GM12878 (cell line): Measurements from ENCODE around the gene NFYC.

ENCODE experiments used
- BCL3 ChIP-seq: IDR thresholded peaks from 2 replicates; pipeline ENCODE4 v1.6.1; 2011; ENCODE audit warnings: borderline replicate concordance, low read depth, mild to moderate bottlenecking, moderate library complexity, low read length; ENCODE audit not compliant: insufficient read depth, poor library complexity, severe bottlenecking
- CEBPB ChIP-seq, 2 experiments: fragments of 150-350 bp in 1 of 2; IDR thresholded peaks; 2 replicates each; pipeline ENCODE4 v1.6.1; 2012 to 2014; ENCODE audit warnings: low read depth in 2 of 2, low read length in 2 of 2, borderline replicate concordance in 1 of 2, inconsistent platforms in 1 of 2
- CREM ChIP-seq: IDR thresholded peaks from 2 replicates; pipeline ENCODE4 v1.6.1; 2014; ENCODE audit warnings: antibody characterized with exemption, low read depth
- CTCF ChIP-seq, 3 experiments: IDR thresholded peaks in 2 of 3; conservative IDR thresholded peaks in 1 of 3; 2 replicates each; pipeline ENCODE4 v1.5.1; 2011; ENCODE audit warnings: low read depth in 3 of 3, low read length in 3 of 3, mild to moderate bottlenecking in 3 of 3, control low read depth in 2 of 3, moderate library complexity in 2 of 3, inconsistent platforms in 1 of 3, mixed read lengths in 1 of 3; ENCODE audit not compliant: control insufficient read depth in 2 of 3, insufficient read depth in 1 of 3; ENCODE audit errors: extremely low read depth in 1 of 3
- FOXM1 ChIP-seq: IDR thresholded peaks from 2 replicates; pipeline ENCODE4 v1.6.1; 2012; ENCODE audit warnings: low read depth, mild to moderate bottlenecking, inconsistent platforms, low read length, moderate library complexity
- KDM1A ChIP-seq: fragments of 200-600 bp; sonication (generic); IDR thresholded peaks from 2 replicates; pipeline ENCODE4 v1.6.1; 2016; ENCODE audit warnings: borderline replicate concordance
- NRF1 ChIP-seq: conservative IDR thresholded peaks from 2 replicates; pipeline ENCODE4 v1.6.1; 2011; ENCODE audit warnings: mild to moderate bottlenecking, low read depth, low read length, improper control_type of control experiment
- POLR2A ChIP-seq: IDR thresholded peaks from 2 replicates; pipeline ENCODE4 v1.6.1; 2011; ENCODE audit warnings: low read depth, mild to moderate bottlenecking, low read length
- TAF1 ChIP-seq: IDR thresholded peaks from 2 replicates; pipeline ENCODE4 v1.6.1; 2011; ENCODE audit warnings: mild to moderate bottlenecking, low read depth, low read length, borderline replicate concordance
- TCF12 ChIP-seq: IDR thresholded peaks from 2 replicates; pipeline ENCODE4 v1.6.1; 2011; ENCODE audit warnings: low read depth, mild to moderate bottlenecking, low read length

GRCh38 chr1:40808002-40808401 lies 116.5 kb downstream of the NFYC start:
- TF ChIP-seq CTCF (IDR thresholded peaks at IDR 0.05 in 2 of 3, conservative IDR thresholded peaks at IDR 0.05 in 1 of 3; ENCODE audit: control insufficient read depth in 2 of 3, extremely low read depth in 1 of 3, insufficient read depth in 1 of 3, low read depth in 3 of 3, low read length in 3 of 3) (no peak), POLR2A (no peak), TCF12 (no peak), KDM1A (no peak), CEBPB (IDR thresholded peaks at IDR 0.05; ENCODE audit: borderline replicate concordance in 1 of 2, low read depth in 2 of 2, low read length in 2 of 2) (no peak), NRF1 (no peak), FOXM1 (no peak), CREM (no peak), BCL3 (no peak), TAF1 (no peak)
